ENCODE data around the gene RRP15.

- no peak for TF ChIP-seq POLR2A (IDR thresholded peaks at IDR 0.05; ENCODE audit: low read depth, low read length)
- no peak for TF ChIP-seq TAF1 (IDR thresholded peaks at IDR 0.05; ENCODE audit: borderline replicate concordance, low read depth, low read length)
Measured at GRCh38 chr1:218364028-218364710, 79.1 kb downstream of the RRP15 start.
